Neural cell (in vitro differentiated cells): Measurements from ENCODE around the gene HAVCR1. TPM values are rescaled to one million over a fixed set of nuclear protein-coding genes. Genes with fewer than 3 reads are reported as not detected.

Experiments used
- H2AFZ ChIP-seq: fragments of 200-600, 300-800 bp; sonication (generic), shearing (Covaris generic); 2 replicates; pipeline ENCODE4 v1.6.0; 2014; ENCODE audit warnings: low read depth, mild to moderate bottlenecking, antibody characterized with exemption, low read length, moderate library complexity
- H3F3A ChIP-seq: fragments of 200-600 bp; shearing (Covaris generic); 2 replicates; pipeline ENCODE4 v1.6.1; 2016; ENCODE audit warnings: mild to moderate bottlenecking, moderate library complexity, mixed read lengths, antibody characterized with exemption, low read length; ENCODE audit not compliant: insufficient read depth, poor library complexity, severe bottlenecking
- H3K27ac ChIP-seq: fragments of 200-600, 300-800 bp; sonication (generic), shearing (Covaris generic); 2 replicates; pipeline ENCODE4 v1.5.1; 2014; ENCODE audit warnings: mild to moderate bottlenecking, low read length, moderate library complexity
- H3K27me3 ChIP-seq: fragments of 300-800, 200-600 bp; sonication (generic), shearing (Covaris generic); 2 replicates; pipeline ENCODE4 v1.6.0; 2014; ENCODE audit warnings: mild to moderate bottlenecking, low read depth, low read length, moderate library complexity; ENCODE audit not compliant: insufficient read depth
- H3K36me3 ChIP-seq: fragments of 300-800, 200-600 bp; sonication (generic), shearing (Covaris generic); 2 replicates; pipeline ENCODE4 v1.5.1; 2014; ENCODE audit warnings: mild to moderate bottlenecking, antibody characterized with exemption, low read length, moderate library complexity; ENCODE audit not compliant: insufficient read depth
- H3K4me2 ChIP-seq: fragments of 300-800, 200-600 bp; sonication (generic), shearing (Covaris generic); 2 replicates; pipeline ENCODE4 v1.6.0; 2014; ENCODE audit warnings: mild to moderate bottlenecking, low read length
- H3K4me3 ChIP-seq: fragments of 300-800, 200-600 bp; sonication (generic), shearing (Covaris generic); 2 replicates; pipeline ENCODE4 v1.5.1; 2014; ENCODE audit warnings: mild to moderate bottlenecking, low read length, moderate library complexity
- H3K79me2 ChIP-seq: fragments of 200-600 bp; shearing (Covaris generic); replicated peaks from 2 replicates; pipeline ENCODE4 v1.6.0; 2014; ENCODE audit warnings: mild to moderate bottlenecking, low read length, moderate library complexity; ENCODE audit not compliant: insufficient read depth
- H3K9ac ChIP-seq: fragments of 300-800, 200-600 bp; sonication (generic), shearing (Covaris generic); 2 replicates; pipeline ENCODE4 v1.6.1; 2016; ENCODE audit warnings: mild to moderate bottlenecking, low read length, mixed read lengths
- H3K9me2 ChIP-seq: fragments of 200-600 bp; shearing (Covaris generic); 2 replicates; pipeline ENCODE4 v1.6.1; 2016; ENCODE audit warnings: mild to moderate bottlenecking, low read length, mixed read lengths; ENCODE audit not compliant: insufficient read depth
- H3K9me3 ChIP-seq: fragments of 200-600, 300-800 bp; sonication (generic), shearing (Covaris generic); 2 replicates; pipeline ENCODE4 v1.6.1; 2016; ENCODE audit warnings: mild to moderate bottlenecking, mixed run types, low read length, moderate library complexity, mixed read lengths
- H4K20me1 ChIP-seq: fragments of 200-600 bp; shearing (Covaris generic); 2 replicates; pipeline ENCODE4 v1.6.1; 2016; ENCODE audit warnings: mild to moderate bottlenecking, mixed run types; ENCODE audit not compliant: insufficient read depth
- CTCF ChIP-seq: fragments of 450-650 bp; IDR thresholded peaks from 2 replicates; pipeline ENCODE4 v1.5.1; 2014; ENCODE audit warnings: antibody characterized with exemption, mild to moderate bottlenecking, moderate library complexity; ENCODE audit not compliant: poor library complexity, severe bottlenecking
- EP300 ChIP-seq: fragments of 450-650 bp; conservative IDR thresholded peaks from 2 replicates; pipeline ENCODE4 v1.6.1; 2014; ENCODE audit warnings: antibody characterized with exemption, mild to moderate bottlenecking, moderate library complexity; ENCODE audit not compliant: poor library complexity, severe bottlenecking
- EZH2 ChIP-seq: fragments of 200-600, 300-800 bp; shearing (Covaris generic), sonication (generic); IDR thresholded peaks from 2 replicates; pipeline ENCODE4 v1.6.1; 2014; ENCODE audit warnings: antibody characterized with exemption, low read length, borderline replicate concordance, mild to moderate bottlenecking; ENCODE audit not compliant: insufficient read depth, poor library complexity, severe bottlenecking
- MXI1 ChIP-seq: fragments of 450-650 bp; conservative IDR thresholded peaks from 2 replicates; pipeline ENCODE4 v1.6.1; 2014; ENCODE audit warnings: antibody characterized with exemption, mild to moderate bottlenecking; ENCODE audit not compliant: poor library complexity, severe bottlenecking
- POLR2AphosphoS5 ChIP-seq: IDR thresholded peaks from 2 replicates; pipeline ENCODE4 v1.6.1; 2012
- RAD21 ChIP-seq: fragments of 450-650 bp; conservative IDR thresholded peaks from 2 replicates; pipeline ENCODE4 v1.6.1; 2014; ENCODE audit warnings: antibody characterized with exemption, mild to moderate bottlenecking, moderate library complexity
- REST ChIP-seq: IDR thresholded peaks from 2 replicates; pipeline ENCODE4 v1.6.1; 2012; ENCODE audit warnings: borderline replicate concordance
- SMC3 ChIP-seq: fragments of 450-650 bp; conservative IDR thresholded peaks from 2 replicates; pipeline ENCODE4 v1.6.1; 2014; ENCODE audit warnings: antibody characterized with exemption, mild to moderate bottlenecking, moderate library complexity; ENCODE audit not compliant: poor library complexity
- TAF1 ChIP-seq: IDR thresholded peaks from 2 replicates; pipeline ENCODE4 v1.6.1; 2012; ENCODE audit warnings: low read depth
- polyA plus RNA-seq: library from polyadenylated mRNA; depleted of rRNA; stranded (reverse); fragments of >200 nt; gene quantifications from 2 replicates; pipeline ENCODE4 v1.2.3, GENCODE V29; 2014

The HAVCR1 gene
- polyA plus RNA-seq, 1 donor from 2014 or later = not detected

- Histone ChIP-seq H3K9me3 (no peaks in the 10 kb centered on the region), H3K9ac (no peak overlapping the region), H3K27me3 (no peaks in the 10 kb centered on the region), H3K4me3 (no peak overlapping the region), H3K4me2 (no peak overlapping the region), H3K9me2 (no peaks in the 10 kb centered on the region), H2AFZ (no peak overlapping the region), H3F3A (no peaks in the 10 kb centered on the region), H3K36me3 (no peaks in the 10 kb centered on the region), H4K20me1 (no peaks in the 10 kb centered on the region), H3K27ac (no peak overlapping the region), H3K79me2 (no peaks in the 10 kb centered on the region)
- TF ChIP-seq TAF1 = no peak
- no peak for TF ChIP-seq SMC3
- no peak for TF ChIP-seq EP300
- no peak for TF ChIP-seq REST
- TF ChIP-seq CTCF = no peak
- TF ChIP-seq POLR2AphosphoS5 = no peak
- TF ChIP-seq EZH2 = no peak
- TF ChIP-seq RAD21 = no peak
- no peak for TF ChIP-seq MXI1
These were observed 67.2 kb downstream of the HAVCR1 start for GRCh38 chr5:156991714-156992113.

GRCh38 chr5:156984064-156984463, 74.9 kb downstream of the HAVCR1 start:
- H3K9me2 ChIP-seq = no peaks in the 10 kb centered on the region
- TF ChIP-seq REST (no peak), POLR2AphosphoS5 (no peak), CTCF (no peak), TAF1 (no peak), SMC3 (no peak), RAD21 (no peak), MXI1 (no peak), EP300 (no peak), EZH2 (no peak)
- H3K27me3 ChIP-seq = no peaks in the 10 kb centered on the region
- H3F3A ChIP-seq = no peaks in the 10 kb centered on the region
- H3K9ac ChIP-seq = no peak overlapping the region
- H3K9me3 ChIP-seq = no peaks in the 10 kb centered on the region
- H3K27ac ChIP-seq = no peak overlapping the region
- no peak overlapping the region for H3K4me2 ChIP-seq
- H3K4me3 ChIP-seq = no peak overlapping the region
- H3K79me2 ChIP-seq = no peaks in the 10 kb centered on the region
- no peaks in the 10 kb centered on the region for H4K20me1 ChIP-seq
- no peaks in the 10 kb centered on the region for H3K36me3 ChIP-seq
- no peak overlapping the region for H2AFZ ChIP-seq
